ENCODE results near the gene BCOR. TPM values are rescaled to one million over a fixed set of nuclear protein-coding genes. Genes with fewer than 3 reads are reported as not detected.

The BCOR gene
- total RNA-seq, 1 experiment from 2014 or later = 35.1 TPM

- ATAC-seq = no peak
- Histone ChIP-seq H3K79me2 (ENCODE audit: insufficient read depth, low read length) (peaks cover 100% of the 10 kb centered on the region), H3K27me3 (ENCODE audit: insufficient read depth, low read length) (no peaks in the 10 kb centered on the region), H3K9ac (ENCODE audit: low read length) (no peak overlapping the region), H3K4me3 (replicated peaks in 1 of 2; ENCODE audit: low read depth in 1 of 2, low read length in 2 of 2) (no peak overlapping the region), H3K27ac (ENCODE audit: low read depth, low read length) (no peak overlapping the region), H4K20me1 (ENCODE audit: insufficient read depth) (peaks cover 21% of the 10 kb centered on the region; the same call in 1 of the 2 replicates), H3K4me1 (ENCODE audit: control insufficient read depth in 1 of 2, insufficient read depth in 2 of 2, low read length in 2 of 2) (peaks cover 67 to 95% of the 10 kb centered on the region in 2 experiments), H3K36me3 (ENCODE audit: control insufficient read depth in 1 of 2, insufficient read depth in 2 of 2, low read length in 2 of 2) (no peaks in the 10 kb centered on the region), H3K4me2 (ENCODE audit: low read length) (no peak overlapping the region), H3K9me3 (ENCODE audit: control insufficient read depth in 1 of 2, insufficient read depth in 1 of 2, low read depth in 1 of 2, low read length in 2 of 2) (no peaks in the 10 kb centered on the region), H2AFZ (ENCODE audit: low read depth, low read length, poor library complexity, severe bottlenecking) (no peak overlapping the region), H3K9me2 (ENCODE audit: insufficient read depth) (no peaks in the 10 kb centered on the region)
- ChIA-PET RAD21 (ENCODE audit: low non-redundant PET in 1 of 2, low total read pairs in 2 of 2, uncharacterized antibody in 2 of 2, unreplicated experiment in 2 of 2) (interaction anchor here in 1 of 2 experiments (0.6 kb wide), 1 partner anchor 105 kb away, joined by 4 read pairs; no protein-coding TSS in a partner anchor), CTCF (no interaction called here), POLR2A (interaction anchor here (1.2 kb wide), 1 partner anchor 11 kb away, joined by 3 read pairs; no protein-coding TSS in a partner anchor)
- BruUV-seq (replicated peaks) = no TSS peak
- TF ChIP-seq SRF (IDR thresholded peaks at IDR 0.05; ENCODE audit: low read depth) (no peak), ZBTB33 (IDR thresholded peaks at IDR 0.05; ENCODE audit: extremely low read depth, insufficient replicate concordance, low read length) (no peak), EGR1 (IDR thresholded peaks at IDR 0.05; ENCODE audit: low read depth) (no peak), CBX3 (IDR thresholded peaks at IDR 0.05; ENCODE audit: low read depth) (no peak), SP1 (IDR thresholded peaks at IDR 0.05; ENCODE audit: low read depth) (no peak), ZNF274 (IDR thresholded peaks at IDR 0.05; ENCODE audit: low read depth, low read length) (no peak), SIN3A (IDR thresholded peaks at IDR 0.05; ENCODE audit: low read depth) (no peak), ATF3 (IDR thresholded peaks at IDR 0.05) (no peak), MAX (IDR thresholded peaks at IDR 0.05) (no peak), POLR2AphosphoS5 (IDR thresholded peaks at IDR 0.05; ENCODE audit: low read depth, low read length) (no peak)
- DNase-seq (ENCODE audit: low read depth, low spot score) = no peak
- intact Hi-C loops (cut with micrococcal nuclease) = no loop called here
Observed at GRCh38 chrX:40088299-40088625, 9.5 kb downstream of the BCOR start.
